ENCODE data around the gene FOXC1. TPM values are rescaled to one million over a fixed set of nuclear protein-coding genes. Genes with fewer than 3 reads are reported as not detected.

Gene FOXC1
- total RNA-seq, 4 donors from 2014 or later, result 0.92 to 3.9 (median 2.0) TPM

GRCh38 chr6:1593286-1593957 is 16.3 kb upstream of the FOXC1 start:
- TF ChIP-seq CTCF (IDR thresholded peaks at IDR 0.05 in 4 of 5, conservative IDR thresholded peaks at IDR 0.05 in 1 of 5) (no peak), POLR2A (IDR thresholded peaks at IDR 0.05) (no peak)
- H3K9me3 ChIP-seq, result no peaks in the 10 kb centered on the region
- DNase-seq (no peak), ATAC-seq (no peak)
- peaks cover 2 to 3% of the 10 kb centered on the region in 2 donors for H3K4me1 ChIP-seq
- peaks cover 22 to 35% (median 30%) of the 10 kb centered on the region in 3 donors for H3K27me3 ChIP-seq
- intact Hi-C loops (cut with DNase I; ENCODE audit: low total_unique reads), result no loop called here
- H3K4me3 ChIP-seq, result no peak overlapping the region
- H3K36me3 ChIP-seq, result no peaks in the 10 kb centered on the region
- in situ Hi-C loops (cut with MboI; ENCODE audit: low sequenced_read_pairs in 4 of 4), result loop anchor here (5.0 to 25.0 kb wide), 6 partner anchors 594 to 1144 kb away; no protein-coding TSS in a partner anchor
- no peak overlapping the region for H3K27ac ChIP-seq

- ATAC-seq, result no peak
- Histone ChIP-seq H3K36me3 (no peaks in the 10 kb centered on the region), H3K9me3 (no peaks in the 10 kb centered on the region), H3K27me3 (peaks cover 22 to 35% (median 30%) of the 10 kb centered on the region in 3 donors), H3K4me1 (peaks cover 2 to 3% of the 10 kb centered on the region in 2 donors), H3K27ac (no peak overlapping the region), H3K4me3 (no peak overlapping the region)
- no peak for DNase-seq
- no peak for TF ChIP-seq CTCF (IDR thresholded peaks at IDR 0.05 in 4 of 5, conservative IDR thresholded peaks at IDR 0.05 in 1 of 5)
- in situ Hi-C loops (cut with MboI; ENCODE audit: low sequenced_read_pairs in 4 of 4) (loop anchor here (5.0 to 25.0 kb wide), 6 partner anchors 593 to 1143 kb away; no protein-coding TSS in a partner anchor), intact Hi-C loops (cut with DNase I; ENCODE audit: low total_unique reads) (no loop called here)
Observed at GRCh38 chr6:1593958-1594314, 15.8 kb upstream of the FOXC1 start.

GRCh38 chr6:1594445-1595200 is 15.1 kb upstream of the FOXC1 start:
- no peak for ATAC-seq
- in situ Hi-C loops (cut with MboI; ENCODE audit: low sequenced_read_pairs in 4 of 4), result loop anchor here (5.0 to 25.0 kb wide), 6 partner anchors 593 to 1143 kb away; no protein-coding TSS in a partner anchor

More at GRCh38 chr6:1594445-1595200, 15.1 kb upstream of the FOXC1 start:
- TF ChIP-seq POLR2A (IDR thresholded peaks at IDR 0.05) (no peak), CTCF (IDR thresholded peaks at IDR 0.05 in 4 of 5, conservative IDR thresholded peaks at IDR 0.05 in 1 of 5) (no peak)
- H3K27me3 ChIP-seq, result peaks cover 22 to 31% (median 30%) of the 10 kb centered on the region in 3 donors
- H3K4me3 ChIP-seq, result no peak overlapping the region
- H3K4me1 ChIP-seq, result peaks cover 2 to 3% of the 10 kb centered on the region in 2 donors
- intact Hi-C loops (cut with DNase I; ENCODE audit: low total_unique reads), result no loop called here
- no peaks in the 10 kb centered on the region for H3K9me3 ChIP-seq
- H3K36me3 ChIP-seq, result no peaks in the 10 kb centered on the region
- no peak overlapping the region for H3K27ac ChIP-seq
- DNase-seq, result no peak
